Measurements from ENCODE around the gene BPIFA3.

The BPIFA3 gene

DNA sequence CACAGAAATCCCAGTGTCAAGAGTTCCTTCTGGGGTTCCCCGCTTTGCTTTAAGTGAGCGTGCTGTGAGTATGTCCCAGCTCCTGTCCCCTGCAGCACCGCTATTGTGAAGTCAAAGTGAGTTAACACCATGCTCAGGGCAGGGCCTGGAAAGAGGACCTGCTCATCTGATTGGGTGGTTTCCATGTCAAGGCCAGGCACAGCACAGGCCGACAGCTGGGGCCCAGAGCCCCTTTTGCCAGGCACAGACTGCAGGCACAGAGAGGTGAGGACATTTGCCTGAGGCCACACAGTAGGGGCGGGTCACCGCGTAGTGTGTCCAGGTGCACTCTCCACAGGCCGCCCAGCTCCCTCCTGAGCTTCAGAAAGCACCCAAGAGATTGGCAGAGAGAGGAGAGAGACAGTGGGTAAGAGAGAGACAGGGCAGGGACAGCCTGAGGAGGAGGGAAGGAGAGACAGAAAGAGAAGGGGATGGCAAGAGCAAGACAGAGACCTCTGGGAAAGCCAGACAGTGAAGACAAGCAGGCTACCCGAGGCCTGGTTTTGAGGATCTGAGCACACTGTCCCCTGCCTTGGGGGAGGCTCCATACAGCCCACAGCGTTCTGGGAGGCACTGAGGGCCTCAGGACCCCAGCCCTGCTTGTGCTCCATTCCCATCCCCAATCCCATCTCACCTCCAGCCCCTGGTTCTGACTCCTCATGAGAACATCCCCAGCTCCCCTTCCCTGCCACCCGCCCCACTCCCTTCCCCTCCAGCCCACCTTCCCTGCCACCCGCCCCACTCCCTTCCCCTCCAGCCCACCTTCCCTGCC lies 59.4 kb downstream of the BPIFA3 start:
- H3K4me3 ChIP-seq (ENCODE audit: low read depth, low read length) = no peak overlapping the region
- DNase-seq (ENCODE audit: low read depth) = no peak
- TF ChIP-seq, protein P1, sequence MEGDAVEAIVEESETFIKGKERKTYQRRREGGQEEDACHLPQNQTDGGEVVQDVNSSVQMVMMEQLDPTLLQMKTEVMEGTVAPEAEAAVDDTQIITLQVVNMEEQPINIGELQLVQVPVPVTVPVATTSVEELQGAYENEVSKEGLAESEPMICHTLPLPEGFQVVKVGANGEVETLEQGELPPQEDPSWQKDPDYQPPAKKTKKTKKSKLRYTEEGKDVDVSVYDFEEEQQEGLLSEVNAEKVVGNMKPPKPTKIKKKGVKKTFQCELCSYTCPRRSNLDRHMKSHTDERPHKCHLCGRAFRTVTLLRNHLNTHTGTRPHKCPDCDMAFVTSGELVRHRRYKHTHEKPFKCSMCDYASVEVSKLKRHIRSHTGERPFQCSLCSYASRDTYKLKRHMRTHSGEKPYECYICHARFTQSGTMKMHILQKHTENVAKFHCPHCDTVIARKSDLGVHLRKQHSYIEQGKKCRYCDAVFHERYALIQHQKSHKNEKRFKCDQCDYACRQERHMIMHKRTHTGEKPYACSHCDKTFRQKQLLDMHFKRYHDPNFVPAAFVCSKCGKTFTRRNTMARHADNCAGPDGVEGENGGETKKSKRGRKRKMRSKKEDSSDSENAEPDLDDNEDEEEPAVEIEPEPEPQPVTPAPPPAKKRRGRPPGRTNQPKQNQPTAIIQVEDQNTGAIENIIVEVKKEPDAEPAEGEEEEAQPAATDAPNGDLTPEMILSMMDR (conservative IDR thresholded peaks at IDR 0.05; ENCODE audit: low read depth, low read length) = no peak

All from choroid plexus epithelial cell (primary cell).